NK-92 (cell line): ENCODE results near the gene CLDN25.
"Not testable (repeated sequence)": the region's sequence is repeated elsewhere in the genome, so short reads cannot be mapped to it uniquely, and the experiment has no call there.

Experiments
- DNase-seq: peaks from one replicate; lab custom pipeline; 2025; ENCODE audit not compliant: unreplicated experiment; lab: John Stamatoyannopoulos, UW

The CLDN25 gene

DNA sequence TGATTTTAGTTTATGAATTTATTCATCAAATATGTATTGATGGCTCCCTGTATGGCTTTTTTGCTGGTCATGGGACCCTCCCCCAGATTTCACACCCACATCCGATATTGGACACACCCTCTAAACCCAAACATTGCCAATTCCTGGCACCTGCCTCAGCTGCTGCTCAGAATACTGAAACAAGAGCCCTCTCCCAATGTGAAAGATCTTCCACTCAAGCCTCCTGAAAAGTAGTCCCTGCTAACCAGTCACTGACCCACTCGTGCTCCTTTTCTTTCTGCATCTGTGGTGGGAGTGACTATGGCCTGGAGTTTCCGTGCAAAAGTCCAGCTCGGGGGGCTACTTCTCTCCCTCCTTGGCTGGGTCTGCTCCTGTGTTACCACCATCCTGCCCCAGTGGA is at the start of gene CLDN25:
CLDN25 (plus strand) TSS at position 301 of the 400 bp plus-strand sequence; CDS start at position 301, 0 bp downstream.
- DNase-seq = no peak

DNA sequence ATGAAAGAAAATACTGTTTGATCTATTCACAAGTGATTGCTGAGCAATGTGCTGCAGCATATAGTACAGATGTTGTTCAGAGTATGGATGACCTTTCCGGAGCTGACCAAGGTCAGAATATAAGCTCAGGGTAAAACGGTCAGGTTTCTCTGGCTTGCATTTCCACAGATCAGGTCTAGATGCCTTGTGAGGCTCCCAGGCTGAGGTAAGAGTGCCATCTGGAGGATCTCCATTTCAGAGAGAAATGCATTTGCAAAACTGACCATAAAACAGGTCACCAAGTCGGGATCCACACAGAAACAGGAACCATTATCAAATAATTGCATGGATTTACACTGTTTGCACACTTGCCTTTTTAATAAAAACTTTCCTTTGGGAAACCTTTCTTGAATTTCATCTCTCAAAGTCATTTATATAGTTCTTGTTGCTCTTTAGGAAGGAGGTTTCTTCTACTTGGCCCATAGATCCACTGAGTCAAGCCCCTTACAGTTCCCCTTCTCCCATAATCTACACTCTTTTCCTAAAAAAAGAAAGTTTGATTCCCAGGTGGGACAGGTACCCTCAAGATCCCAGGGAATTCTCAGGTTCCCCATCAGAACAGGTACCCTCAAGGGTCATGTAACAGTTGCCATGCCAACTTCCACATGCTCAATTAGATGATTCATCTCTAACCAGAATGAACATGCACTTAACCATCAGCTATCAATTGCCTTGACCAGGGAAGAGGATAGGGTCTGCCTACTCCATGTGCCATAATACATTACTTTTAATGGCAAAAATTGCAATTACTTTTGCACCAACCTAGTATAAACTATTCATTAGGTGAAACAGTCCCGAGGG is 48.5 kb upstream of the CLDN25 start:
- DNase-seq = no peak

DNA sequence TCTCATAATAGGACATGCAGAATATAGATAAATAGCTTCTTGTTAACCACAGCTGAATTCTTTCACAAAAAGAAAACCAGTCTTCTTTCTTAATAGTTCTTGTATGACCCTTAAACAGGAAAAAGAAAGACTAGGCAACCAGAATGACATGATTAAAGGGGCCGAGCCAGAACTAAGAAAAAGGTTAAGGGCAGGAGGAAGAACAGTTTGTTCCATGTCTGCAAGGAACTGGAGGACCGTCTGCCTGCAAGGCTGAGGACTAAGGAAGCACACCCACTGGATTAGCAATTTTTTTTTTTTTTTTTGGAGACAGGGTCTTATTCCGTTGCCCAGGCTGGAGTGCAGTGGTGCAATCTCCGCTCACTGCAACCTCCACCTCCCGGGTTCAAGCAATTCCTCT is 47.5 kb upstream of the CLDN25 start:
- no peak for DNase-seq

- no peak for DNase-seq
These were observed 43.3 kb upstream of the CLDN25 start for GRCh38 chr11:113736323-113736722.

DNA sequence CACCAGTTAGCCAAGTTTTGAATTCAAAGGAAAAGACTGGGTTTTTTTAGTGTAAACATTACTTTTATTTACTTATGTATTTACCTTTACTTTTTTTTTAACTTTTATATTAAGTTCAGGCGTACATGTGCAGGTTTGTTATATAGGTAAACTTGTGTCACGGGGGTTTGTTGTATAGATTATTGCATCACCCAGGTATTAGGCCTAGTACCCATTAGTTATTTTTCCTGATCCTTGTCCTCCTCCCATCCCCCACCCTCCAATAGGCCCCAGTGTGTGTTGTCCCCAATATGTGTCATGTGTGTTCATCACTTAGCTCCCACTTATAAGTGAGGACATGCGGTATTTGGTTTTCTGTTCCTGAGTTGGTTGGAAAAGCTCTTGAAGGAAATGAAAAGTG is 26.7 kb upstream of the CLDN25 start:
- no peak for DNase-seq

GRCh38 chr11:113760241-113760640 is 19.4 kb upstream of the CLDN25 start:
- DNase-seq = no peak

DNA sequence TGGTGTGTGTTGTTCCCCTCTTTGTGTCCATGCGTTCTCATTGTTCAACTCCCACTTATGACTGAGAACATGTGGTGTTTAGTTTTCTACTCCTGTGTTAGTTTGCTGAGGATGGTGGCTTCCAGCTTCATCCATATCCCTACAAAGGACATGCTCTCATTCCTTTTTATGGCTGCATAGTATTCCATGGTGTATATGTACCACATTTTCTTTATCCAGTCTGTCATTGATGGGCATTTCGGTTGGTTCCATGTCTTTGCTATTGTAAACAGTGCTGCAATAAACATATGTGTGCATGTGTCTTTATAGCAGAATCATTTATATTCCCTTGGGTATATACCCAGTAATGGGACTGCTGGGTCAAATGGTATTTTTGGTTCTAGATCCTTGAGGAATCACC is 16.6 kb upstream of the CLDN25 start:
- not testable (repeated sequence) for DNase-seq

DNA sequence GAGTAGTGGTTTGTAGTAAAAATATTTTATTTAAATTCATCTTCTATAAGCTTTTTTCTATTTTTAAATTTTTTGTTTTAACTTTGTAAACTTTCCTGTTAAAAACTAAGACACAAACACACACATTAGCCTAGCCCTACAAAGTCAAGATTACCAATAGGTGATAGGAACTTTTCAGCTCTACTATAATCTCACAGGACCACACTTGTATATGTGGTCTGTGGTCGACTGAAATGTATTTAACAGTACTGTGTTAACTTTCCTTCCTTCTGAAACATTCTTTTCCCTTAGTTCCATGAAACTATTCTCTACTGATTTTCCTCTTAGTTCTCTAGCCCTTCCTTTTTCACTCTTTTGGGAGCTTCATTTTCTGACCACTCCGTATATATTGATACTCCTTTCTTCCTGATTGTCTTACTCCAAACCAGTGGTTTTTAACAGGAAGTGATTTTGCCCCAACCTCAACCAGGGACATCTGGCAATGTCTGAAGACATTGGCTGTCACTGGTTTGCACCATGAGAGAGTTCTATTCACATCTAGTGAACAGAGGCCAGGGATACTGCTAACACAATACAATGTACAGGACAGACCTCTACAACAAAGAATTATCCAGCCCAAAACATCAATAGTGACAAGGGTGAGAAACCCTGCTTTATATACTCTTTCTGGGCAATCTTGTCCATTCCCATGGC is 14.9 kb upstream of the CLDN25 start:
- DNase-seq = no peak

- no peak for DNase-seq
These were observed 7.6 kb upstream of the CLDN25 start for GRCh38 chr11:113771964-113772363.

DNA sequence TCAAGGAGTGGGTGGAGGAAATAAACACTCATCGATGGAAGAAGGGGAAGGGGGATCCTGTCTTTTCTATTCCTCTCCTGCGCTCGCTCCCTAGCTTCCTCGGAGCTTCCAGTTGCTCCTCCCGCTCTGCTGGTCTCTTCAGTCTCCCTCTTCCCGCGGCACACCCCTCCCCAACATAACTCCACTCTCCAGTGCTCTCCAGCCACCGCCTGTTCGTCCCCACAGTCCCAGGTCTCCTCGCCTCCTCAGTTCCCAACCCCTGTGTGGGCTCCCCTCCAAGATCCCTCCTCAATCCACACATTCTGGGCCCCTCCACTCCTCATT is 6.5 kb upstream of the CLDN25 start:
- no peak for DNase-seq

DNA sequence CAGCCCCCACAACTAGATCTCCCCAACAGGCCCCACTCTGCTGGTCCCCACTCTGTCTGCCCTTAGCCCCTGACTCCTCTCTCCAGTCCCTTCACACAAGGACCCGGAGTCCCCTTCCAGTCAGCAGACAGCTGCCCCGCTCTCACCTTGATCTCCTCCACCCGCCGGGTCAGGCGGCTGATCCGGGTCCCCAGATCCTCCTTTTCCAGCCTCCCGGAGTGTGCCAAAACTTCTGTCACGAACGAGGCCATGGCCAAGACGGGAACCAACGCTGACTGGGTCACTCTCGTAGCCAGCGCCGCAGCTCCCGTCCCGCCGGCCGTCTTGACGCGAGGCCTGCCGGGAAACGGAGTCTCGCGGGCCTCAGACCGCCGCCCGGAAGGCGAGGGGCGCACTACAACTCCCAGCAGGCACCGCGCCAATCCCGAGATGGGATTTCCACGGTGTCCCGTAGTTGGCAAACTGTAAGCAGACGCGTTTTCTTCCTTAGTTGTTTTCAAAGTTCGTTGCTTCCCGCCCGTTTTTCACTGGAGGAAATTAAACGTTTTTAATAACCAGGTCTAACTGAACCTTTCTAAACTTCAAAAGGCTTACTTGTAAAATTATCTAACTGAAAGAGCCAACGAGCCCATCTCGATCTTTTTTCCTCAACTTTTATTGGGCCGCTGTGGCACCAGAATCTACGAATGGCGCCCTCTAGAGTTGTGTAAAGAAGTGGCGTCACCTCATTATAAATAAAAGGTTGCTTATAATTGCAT is 6.0 kb upstream of the CLDN25 start, which contains the start of gene ZW10:
ZW10 (minus strand) TSS at position 277 of the 758 bp plus-strand sequence; CDS start at position 251, 26 bp downstream.
- peak; percentile 44 for DNase-seq

- DNase-seq = no peak
These were observed 5.5 kb upstream of the CLDN25 start for GRCh38 chr11:113774174-113774503.

DNA sequence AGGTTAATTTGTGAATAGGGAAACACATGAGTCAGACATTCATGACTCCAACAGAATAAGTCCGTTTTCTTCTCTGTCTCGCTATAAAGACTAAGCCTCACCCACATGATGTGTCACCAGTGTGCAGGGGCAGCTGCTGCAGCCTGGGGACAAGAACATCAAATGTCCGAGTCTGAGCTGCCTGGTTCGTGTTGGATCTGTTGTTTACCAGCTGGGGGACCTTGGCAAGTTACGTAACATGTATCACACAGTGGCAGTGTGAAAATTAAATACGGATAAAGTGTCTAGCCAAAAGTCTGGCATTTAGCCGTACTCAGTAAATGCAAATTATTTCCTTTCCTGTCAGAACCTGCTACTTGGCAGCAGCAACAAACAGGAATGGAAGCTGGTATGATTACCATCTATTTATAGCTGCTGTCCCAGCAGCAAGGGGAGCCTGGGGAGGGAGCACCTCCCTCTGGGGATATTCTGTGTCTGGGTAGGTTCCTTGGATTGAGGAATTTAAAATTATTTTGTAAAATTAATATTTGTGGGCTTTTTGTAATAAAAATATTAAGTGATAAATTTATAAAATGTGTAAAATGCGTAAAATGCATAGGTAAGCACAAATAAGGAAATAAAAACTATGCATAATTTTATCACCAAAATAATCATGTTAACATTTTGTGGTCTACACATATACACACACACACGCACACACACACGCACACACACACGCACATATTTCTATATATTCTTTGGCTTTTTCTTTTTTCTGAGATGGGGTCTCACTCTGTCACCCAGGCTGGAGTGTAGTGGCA is 1.3 kb upstream of the CLDN25 start:
- no peak for DNase-seq

DNA sequence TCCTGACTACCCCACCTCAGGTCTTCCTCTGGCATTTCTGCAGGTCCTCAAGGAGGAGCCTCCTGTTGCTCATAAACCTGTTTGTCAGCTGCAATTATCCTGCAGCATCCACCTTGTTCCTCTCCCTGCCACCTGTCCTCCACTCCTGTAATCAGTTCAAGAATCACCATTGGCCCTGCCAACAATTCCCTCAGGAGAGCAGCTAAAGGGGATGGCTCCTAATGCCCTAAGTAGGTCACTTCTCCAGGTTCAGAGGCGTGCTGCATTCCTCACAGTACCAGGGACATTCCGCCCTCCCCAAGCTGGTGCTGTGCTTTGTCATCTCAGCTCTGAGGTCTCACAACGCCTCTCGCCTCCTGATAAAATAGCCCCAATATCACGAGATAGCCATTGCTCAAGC is 2.1 kb downstream of the CLDN25 start:
- DNase-seq = no peak

- no peak for DNase-seq
These were observed 2.5 kb downstream of the CLDN25 start for GRCh38 chr11:113782134-113782533.

DNA sequence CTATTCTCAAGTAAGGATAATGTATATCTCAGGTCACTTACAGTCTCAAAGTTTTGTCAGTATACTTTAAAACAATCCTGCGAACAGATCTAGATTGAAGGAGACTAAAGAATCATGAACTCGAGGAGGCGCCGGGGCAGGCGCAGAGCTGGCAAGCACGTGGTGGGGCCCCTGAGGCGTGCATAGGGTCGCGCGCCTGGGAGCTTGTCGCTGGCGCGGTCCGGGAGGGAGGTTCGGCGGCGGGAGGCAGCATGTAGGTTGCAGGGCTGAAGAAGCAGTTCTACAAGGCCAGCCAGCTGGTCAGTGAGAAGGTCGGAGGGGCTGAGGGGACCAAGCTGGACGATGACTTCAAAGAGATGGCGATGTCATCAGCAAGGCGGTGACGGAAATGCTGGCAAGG is 9.4 kb downstream of the CLDN25 start:
- not testable (repeated sequence) for DNase-seq

DNA sequence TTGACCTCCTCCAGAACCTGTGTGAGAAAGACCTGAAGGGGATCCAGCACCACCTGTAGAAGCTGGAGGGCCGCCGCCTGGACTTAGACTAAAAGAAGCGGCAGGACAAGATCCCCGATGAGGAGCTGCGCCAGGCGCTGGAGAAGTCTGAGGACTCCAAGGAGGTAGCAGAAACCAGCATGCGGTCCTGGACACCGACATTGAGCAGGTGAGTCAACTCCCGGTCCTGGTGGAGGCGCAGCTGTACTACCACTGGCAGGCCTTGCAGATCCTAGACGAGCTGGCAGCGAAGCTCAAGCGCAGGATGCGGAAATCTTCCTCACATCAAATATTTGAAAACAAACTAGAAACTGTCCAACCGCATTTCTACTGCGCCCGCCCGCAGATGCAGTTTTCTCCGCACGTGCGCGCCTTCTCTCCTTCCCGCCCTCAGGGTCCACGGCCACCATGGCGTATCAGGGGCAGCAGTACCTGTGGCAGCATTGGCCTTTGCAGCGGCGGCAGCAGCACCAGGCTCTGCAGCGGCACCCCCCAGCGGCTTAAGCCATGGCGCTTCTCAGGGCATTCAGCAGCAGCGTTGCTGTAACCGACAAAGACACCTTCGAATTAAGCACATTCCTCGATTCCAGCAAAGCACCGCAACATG is 10.2 kb downstream of the CLDN25 start:
- no peak for DNase-seq

DNA sequence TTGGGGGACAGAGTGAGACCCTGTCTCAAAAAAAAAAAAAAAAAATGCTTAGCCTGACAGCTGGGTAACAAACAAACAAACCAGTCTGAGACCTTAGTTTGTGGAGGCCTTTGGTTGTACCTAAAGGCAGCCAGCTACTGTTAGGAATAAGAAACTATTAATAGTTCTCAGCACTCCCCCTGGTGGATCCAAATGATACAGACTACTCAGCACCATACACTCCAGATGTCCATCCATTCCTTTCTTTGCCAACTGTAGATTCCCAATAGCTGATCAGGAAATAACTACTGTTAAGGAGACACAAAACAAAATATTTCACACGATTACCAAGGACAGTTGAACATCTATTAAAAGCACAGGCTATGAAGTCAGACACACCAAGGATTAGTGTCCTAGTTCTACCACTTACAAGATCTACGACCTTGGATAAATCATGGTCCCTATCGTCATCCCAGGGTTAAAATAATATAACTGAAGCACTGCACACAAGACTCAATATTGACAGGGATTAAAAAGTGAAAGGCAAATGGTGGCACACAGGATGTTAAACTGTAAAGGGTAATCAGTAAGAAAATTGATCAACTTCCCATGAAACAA is 17.2 kb downstream of the CLDN25 start:
- no peak for DNase-seq

DNA sequence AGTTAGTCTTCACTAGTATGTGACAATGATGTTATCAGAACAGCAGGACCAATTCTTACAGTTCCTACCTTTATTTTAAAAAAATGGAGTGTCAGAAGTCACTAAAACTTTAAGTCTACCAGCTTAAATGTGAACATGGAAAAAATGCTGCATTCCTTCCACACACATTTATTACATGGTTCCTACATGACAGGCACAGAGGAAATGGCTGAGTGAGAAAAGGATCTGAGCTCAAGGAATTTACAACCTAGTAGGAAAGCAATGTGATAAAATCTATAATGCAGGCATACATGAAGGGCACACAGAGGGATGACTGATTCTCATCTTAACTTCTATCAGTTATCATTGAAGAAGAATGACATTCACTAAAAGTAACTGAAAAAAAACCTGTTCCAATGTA is 23.0 kb downstream of the CLDN25 start:
- no peak for DNase-seq

GRCh38 chr11:113805640-113806039 is 26.0 kb downstream of the CLDN25 start:
- DNase-seq = no peak
